WERI-Rb-1 (cell line): ENCODE measurements around the gene GNG13.

Source experiments
- DNase-seq: peaks from one replicate; pipeline ENCODE4 v3.0.0-alpha.2; 2020
- H3K27ac ChIP-seq: fragments of 250-450 bp; sonication (Bioruptor Pico); 2 replicates; pipeline ENCODE4 v1.5.1; 2020; ENCODE audit warnings: mild to moderate bottlenecking, moderate library complexity
- H3K27me3 ChIP-seq: fragments of 250-450 bp; sonication (Bioruptor Pico); 2 replicates; pipeline ENCODE4 v1.5.1; 2021; ENCODE audit warnings: mild to moderate bottlenecking, low read depth, moderate library complexity; ENCODE audit not compliant: insufficient read depth, severe bottlenecking
- H3K36me3 ChIP-seq: fragments of 250-450 bp; sonication (Bioruptor Pico); 2 replicates; pipeline ENCODE4 v1.5.1; 2020; ENCODE audit warnings: mild to moderate bottlenecking, moderate library complexity
- H3K4me3 ChIP-seq: 2 replicates; pipeline ENCODE4 v1.5.1; 2011; ENCODE audit warnings: low read depth, mild to moderate bottlenecking, control low read depth, low read length
- H3K9me3 ChIP-seq: fragments of 250-450 bp; sonication (Bioruptor Pico); 2 replicates; pipeline ENCODE4 v1.5.1; 2021; ENCODE audit warnings: mild to moderate bottlenecking, moderate library complexity; ENCODE audit not compliant: severe bottlenecking
- CTCF ChIP-seq: IDR thresholded peaks from 2 replicates; pipeline ENCODE4 v1.5.1; 2011; ENCODE audit warnings: low read depth, mild to moderate bottlenecking, control low read depth, inconsistent platforms, low read length

Gene GNG13

GRCh38 chr16:766820-767640 lies 33.5 kb downstream of the GNG13 start:
- DNase-seq, result no peak
- no peak overlapping the region for H3K27ac ChIP-seq
- H3K4me3 ChIP-seq, result no peak overlapping the region
- no peaks in the 10 kb centered on the region for H3K9me3 ChIP-seq
- H3K36me3 ChIP-seq, result no peaks in the 10 kb centered on the region
- H3K27me3 ChIP-seq, result no peaks in the 10 kb centered on the region
- TF ChIP-seq CTCF, result no peak

- no peak for TF ChIP-seq CTCF
- no peaks in the 10 kb centered on the region for H3K27me3 ChIP-seq
- DNase-seq, result no peak
- H3K4me3 ChIP-seq, result no peak overlapping the region
- H3K9me3 ChIP-seq, result no peaks in the 10 kb centered on the region
- H3K27ac ChIP-seq, result no peak overlapping the region
- H3K36me3 ChIP-seq, result no peaks in the 10 kb centered on the region
Observed at GRCh38 chr16:766008-766819, 34.3 kb downstream of the GNG13 start.

- Histone ChIP-seq H3K27me3 (no peaks in the 10 kb centered on the region), H3K4me3 (no peak overlapping the region), H3K27ac (no peak overlapping the region), H3K36me3 (no peaks in the 10 kb centered on the region), H3K9me3 (no peaks in the 10 kb centered on the region)
- no peak for DNase-seq
- no peak for TF ChIP-seq CTCF
Observed at GRCh38 chr16:765488-765865, 35.1 kb downstream of the GNG13 start.

- TF ChIP-seq CTCF, result no peak
- H3K27ac ChIP-seq, result no peak overlapping the region
- H3K9me3 ChIP-seq, result no peaks in the 10 kb centered on the region
- H3K36me3 ChIP-seq, result no peaks in the 10 kb centered on the region
- no peaks in the 10 kb centered on the region for H3K27me3 ChIP-seq
- DNase-seq, result no peak
- H3K4me3 ChIP-seq, result no peak overlapping the region
Observed at GRCh38 chr16:764848-765487, 35.6 kb downstream of the GNG13 start.

GRCh38 chr16:764184-764750 lies 36.3 kb downstream of the GNG13 start:
- Histone ChIP-seq H3K36me3 (no peaks in the 10 kb centered on the region), H3K27ac (no peak overlapping the region), H3K27me3 (no peaks in the 10 kb centered on the region), H3K4me3 (no peak overlapping the region), H3K9me3 (no peaks in the 10 kb centered on the region)
- TF ChIP-seq CTCF, result no peak
- DNase-seq, result no peak
